A673 (cell line): ENCODE measurements around the gene BOD1L2. TPM values are rescaled to one million over a fixed set of nuclear protein-coding genes. Genes with fewer than 3 reads are reported as not detected.

ENCODE experiments used
- BruUV-seq: library from RNA; stranded (reverse); fragments of 400-500 nt; replicated peaks from 2 replicates; lab custom pipeline; 2021; lab: Mats Ljungman, UMichigan
- CTCF ChIA-PET: fragments of 300-600 bp; sonication (Branson Sonifier 250); formaldehyde crosslinking; loops from one replicate; lab custom pipeline; 2022; ENCODE audit warnings: antibody characterized with exemption; lab: Charles Lee
- POLR2A ChIA-PET: fragments of 300-600 bp; sonication (Branson Sonifier 250); formaldehyde crosslinking; loops from one replicate; lab custom pipeline; 2022; ENCODE audit warnings: antibody characterized with exemption; ENCODE audit not compliant: low non-redundant PET; lab: Charles Lee
- DNase-seq: peaks from one replicate; pipeline ENCODE4 v3.0.0-alpha.2; 2015; ENCODE audit warnings: low spot score
- H3K27ac ChIP-seq: fragments of 200-600 bp; sonication (generic); 2 replicates; pipeline ENCODE4 v1.5.1; 2016; ENCODE audit warnings: mixed run types, low read depth, mild to moderate bottlenecking, mixed read lengths, antibody characterized with exemption, low read length; ENCODE audit not compliant: poor library complexity, severe bottlenecking
- H3K27me3 ChIP-seq: fragments of 200-600 bp; sonication (generic); replicated peaks from 2 replicates; pipeline ENCODE4 v1.6.1; 2017; ENCODE audit warnings: mixed run types, low read depth, mild to moderate bottlenecking, mixed read lengths, antibody characterized with exemption, low read length; ENCODE audit not compliant: insufficient read depth, poor library complexity
- H3K36me3 ChIP-seq: fragments of 200-600 bp; sonication (generic); 2 replicates; pipeline ENCODE4 v1.6.1; 2016; ENCODE audit warnings: mixed run types, mild to moderate bottlenecking, mixed read lengths, antibody characterized with exemption, low read length; ENCODE audit not compliant: insufficient read depth, poor library complexity, severe bottlenecking
- H3K4me1 ChIP-seq: fragments of 200-600 bp; sonication (generic); 2 replicates; pipeline ENCODE4 v1.6.1; 2017; ENCODE audit warnings: mixed run types, mild to moderate bottlenecking, mixed read lengths, antibody characterized with exemption, low read length; ENCODE audit not compliant: insufficient read depth, poor library complexity, severe bottlenecking
- H3K4me3 ChIP-seq: fragments of 200-600 bp; sonication (generic); 2 replicates; pipeline ENCODE4 v1.5.1; 2016; ENCODE audit warnings: low read depth, mixed run types, mild to moderate bottlenecking, mixed read lengths, low read length; ENCODE audit not compliant: poor library complexity, severe bottlenecking
- H3K9me3 ChIP-seq: fragments of 200-600 bp; sonication (generic); 2 replicates; pipeline ENCODE4 v1.6.1; 2016; ENCODE audit warnings: mixed run types, low read depth, mild to moderate bottlenecking, mixed read lengths, antibody characterized with exemption, low read length; ENCODE audit not compliant: poor library complexity, severe bottlenecking
- CTCF ChIP-seq: fragments of 300-800, 200-600 bp; sonication (generic); conservative IDR thresholded peaks from 2 replicates; pipeline ENCODE4 v1.5.1; 2017; ENCODE audit warnings: low read depth, mild to moderate bottlenecking, antibody characterized with exemption, low read length, moderate library complexity, mixed read lengths
- EZH2 ChIP-seq: fragments of 200-600 bp; sonication (generic); IDR thresholded peaks from 2 replicates; pipeline ENCODE4 v1.6.1; 2017; ENCODE audit warnings: borderline replicate concordance, low read depth, mild to moderate bottlenecking, mixed read lengths, antibody characterized with exemption, low read length; ENCODE audit not compliant: poor library complexity, severe bottlenecking
- intact Hi-C: fragments of 100-400 bp; cut with micrococcal nuclease; formaldehyde crosslinking; loops from one replicate; pipeline ENCODE4 v1.10.0; 2022; ENCODE audit not compliant: unreplicated experiment
- total RNA-seq: library from RNA; stranded (reverse); gene quantifications from 2 replicates; pipeline ENCODE4 v1.2.3, GENCODE V29; 2021

BOD1L2 gene
- total RNA-seq, 1 experiment from 2014 or later, result not detected

GRCh38 chr18:57113799-57114420 lies 33.0 kb upstream of the BOD1L2 start:
- no peak for TF ChIP-seq CTCF
- TF ChIP-seq EZH2, result no peak

GRCh38 chr18:57116598-57117132 lies 30.2 kb upstream of the BOD1L2 start:
- no TSS peak for BruUV-seq
- Histone ChIP-seq H3K27ac (no peak overlapping the region), H3K27me3 (peaks cover 43% of the 10 kb centered on the region), H3K36me3 (no peaks in the 10 kb centered on the region), H3K4me3 (no peak overlapping the region), H3K9me3 (no peaks in the 10 kb centered on the region), H3K4me1 (peaks cover 3% of the 10 kb centered on the region)
- intact Hi-C loops, result no loop called here
- no peak for DNase-seq
- CTCF ChIA-PET, result no interaction called here
- no peak for TF ChIP-seq CTCF
- no peak for TF ChIP-seq EZH2
- POLR2A ChIA-PET, result no interaction called here

More at GRCh38 chr18:57113799-57114420, 33.0 kb upstream of the BOD1L2 start:
- POLR2A ChIA-PET, result no interaction called here
- intact Hi-C loops, result no loop called here
- Histone ChIP-seq H3K4me1 (peaks cover 3% of the 10 kb centered on the region), H3K4me3 (no peak overlapping the region), H3K36me3 (no peaks in the 10 kb centered on the region), H3K9me3 (no peaks in the 10 kb centered on the region), H3K27ac (no peak overlapping the region), H3K27me3 (peaks cover 32% of the 10 kb centered on the region)
- no peak for DNase-seq
- CTCF ChIA-PET, result no interaction called here
- BruUV-seq, result no TSS peak

GRCh38 chr18:57121542-57122112 lies 25.3 kb upstream of the BOD1L2 start:
- DNase-seq, result no peak
- intact Hi-C loops, result no loop called here
- CTCF ChIA-PET, result no interaction called here

More at GRCh38 chr18:57121542-57122112, 25.3 kb upstream of the BOD1L2 start:
- Histone ChIP-seq H3K27ac (no peak overlapping the region), H3K9me3 (no peaks in the 10 kb centered on the region), H3K27me3 (peaks cover 81% of the 10 kb centered on the region), H3K36me3 (no peaks in the 10 kb centered on the region), H3K4me3 (no peak overlapping the region), H3K4me1 (no peaks in the 10 kb centered on the region)
- no TSS peak for BruUV-seq
- POLR2A ChIA-PET, result no interaction called here
- no peak for TF ChIP-seq CTCF
- TF ChIP-seq EZH2, result peak; percentile 66
